Measurements from ENCODE around the gene LFNG. TPM values are rescaled to one million over a fixed set of nuclear protein-coding genes. Genes with fewer than 3 reads are reported as not detected.

The LFNG gene
- 0.79 and 9.1 TPM in 2 replicates for total RNA-seq

GRCh38 chr7:2519119-2519930 is at the start of gene LFNG:
Gene LFNG, plus strand, starts transcription at chr7:2519774. Its CDS starts 88 bp downstream, at chr7:2519862.

GRCh38 chr7:2476298-2476697 is 43.3 kb upstream of the LFNG start, which contains the start of gene GRIFIN:
Gene GRIFIN, minus strand, starts transcription at chr7:2476398. Its CDS starts 15 bp downstream, at chr7:2476383.

GRCh38 chr7:2555121-2556052 is 35.8 kb downstream of the LFNG start, which contains the start of gene BRAT1:
Gene BRAT1, minus strand, starts transcription at chr7:2555524. Its CDS starts 1,093 bp downstream, at chr7:2554431.

GRCh38 chr7:2558629-2559282 is 39.2 kb downstream of the LFNG start, which contains the start of gene IQCE:
Gene IQCE, plus strand, starts transcription at chr7:2558979. Its CDS starts 203 bp downstream, at chr7:2559182.

Small RNAs within 50 kb of the gene (small RNA-seq; reads per million reads assigned to genes)
- not detected for gene MIR4648

Other genes with a start within 250 kb of the LFNG start
- 12.5 and 14.9 TPM in 2 replicates for gene SNX8, start 205.3 kb upstream of the LFNG start, total RNA-seq
- gene EIF3B, start 164.9 kb upstream of the LFNG start, total RNA-seq, result 117 and 138 TPM in 2 replicates
- gene CHST12, start 116.2 kb upstream of the LFNG start, total RNA-seq, result 3.5 and 7.3 TPM in 2 replicates
- not detected in 2 replicates for gene GRIFIN, start 43.4 kb upstream of the LFNG start, total RNA-seq
- 25.9 and 36.9 TPM in 2 replicates for gene BRAT1, start 35.8 kb downstream of the LFNG start, total RNA-seq
- gene IQCE, start 39.2 kb downstream of the LFNG start, total RNA-seq, result 11.4 TPM in 2 replicates
- 31.4 and 52.5 TPM in 2 replicates for gene TTYH3, start 112.2 kb downstream of the LFNG start, total RNA-seq
- gene AMZ1, start 168.4 kb downstream of the LFNG start, total RNA-seq, result 11.0 and 16.2 TPM in 2 replicates

Measured in placental epithelial cell (primary cell).